ENCODE data around the gene PNPLA1. TPM values are rescaled to one million over a fixed set of nuclear protein-coding genes. Genes with fewer than 3 reads are reported as not detected.

Gene PNPLA1
- total and polyA plus RNA-seq, 2 donors (not counting 1 experiment from before 2014, with no cell fraction given) = 0.02 TPM; not detected in 1

DNA sequence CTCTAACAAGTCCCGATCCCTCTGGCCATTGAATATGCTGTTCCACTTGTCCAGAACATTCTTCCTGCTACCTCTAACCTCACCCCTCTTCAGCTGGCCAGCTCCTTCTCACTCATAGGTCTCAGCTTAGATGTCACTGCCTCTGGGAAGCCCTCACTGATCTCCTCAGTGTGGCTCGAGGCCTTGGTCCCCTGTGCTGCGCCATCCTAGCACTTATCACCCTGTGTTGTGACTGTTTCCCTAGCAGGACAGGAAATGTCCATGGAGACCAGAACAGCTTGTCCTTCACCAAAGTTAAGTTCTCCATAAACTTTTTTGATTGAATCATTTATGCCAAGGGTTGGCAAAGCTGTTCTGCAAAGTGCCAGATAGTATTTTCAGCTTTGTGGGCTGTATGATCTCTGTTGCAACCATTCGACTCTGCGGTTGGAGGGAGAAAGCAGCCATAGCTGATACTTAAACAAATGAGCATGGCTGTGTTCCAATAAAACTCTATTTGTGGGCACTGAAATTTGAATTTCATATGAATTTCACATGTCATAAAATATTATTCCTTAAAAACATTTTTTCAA, 73.3 kb downstream of the PNPLA1 start:
- H3K79me2 ChIP-seq (ENCODE audit: control insufficient read depth, insufficient read depth, low read length) = no peaks in the 10 kb centered on the region
- no peak for DNase-seq (ENCODE audit: low read depth in 2 of 2)

DNA sequence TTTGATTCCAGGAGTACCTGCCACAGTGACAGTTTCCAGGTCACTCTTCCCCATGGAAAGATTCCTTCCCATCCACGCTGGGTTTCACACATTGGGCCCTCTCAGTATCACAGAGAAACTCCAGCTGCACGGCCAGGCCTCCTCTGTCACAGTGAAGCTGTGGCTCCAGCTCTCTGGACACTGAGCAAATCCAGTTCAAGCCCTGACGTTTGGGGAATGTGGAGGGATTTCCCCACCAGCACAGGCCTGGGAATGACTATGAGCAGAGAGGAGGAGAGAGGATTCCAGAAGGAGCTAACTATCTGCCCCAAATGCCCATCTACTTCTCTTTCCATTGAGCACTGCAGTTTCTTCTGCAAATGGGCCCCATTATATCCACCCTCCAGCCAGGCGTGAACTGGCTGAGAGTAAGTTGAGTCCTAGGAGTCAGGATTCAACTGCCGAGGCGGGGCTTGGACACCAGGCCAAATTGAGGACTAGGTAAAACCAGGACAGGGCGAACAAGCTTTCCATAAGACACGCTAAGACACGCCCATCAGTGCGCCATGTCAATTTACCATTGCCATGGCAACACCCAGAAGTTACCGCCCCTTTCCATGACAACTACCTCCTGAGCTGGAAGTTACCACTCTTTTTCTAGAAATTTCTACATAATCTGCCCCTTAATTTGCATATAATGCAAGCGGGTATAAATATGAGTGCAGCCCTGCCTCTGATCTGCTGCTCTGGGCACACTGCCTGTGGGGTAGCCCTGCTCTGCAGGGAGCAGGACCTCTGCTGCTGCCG, 76.0 kb downstream of the PNPLA1 start:
- H3K4me2 ChIP-seq (ENCODE audit: extremely low read depth, insufficient read depth, low read length) = no peak overlapping the region
- TF ChIP-seq, protein P1, sequence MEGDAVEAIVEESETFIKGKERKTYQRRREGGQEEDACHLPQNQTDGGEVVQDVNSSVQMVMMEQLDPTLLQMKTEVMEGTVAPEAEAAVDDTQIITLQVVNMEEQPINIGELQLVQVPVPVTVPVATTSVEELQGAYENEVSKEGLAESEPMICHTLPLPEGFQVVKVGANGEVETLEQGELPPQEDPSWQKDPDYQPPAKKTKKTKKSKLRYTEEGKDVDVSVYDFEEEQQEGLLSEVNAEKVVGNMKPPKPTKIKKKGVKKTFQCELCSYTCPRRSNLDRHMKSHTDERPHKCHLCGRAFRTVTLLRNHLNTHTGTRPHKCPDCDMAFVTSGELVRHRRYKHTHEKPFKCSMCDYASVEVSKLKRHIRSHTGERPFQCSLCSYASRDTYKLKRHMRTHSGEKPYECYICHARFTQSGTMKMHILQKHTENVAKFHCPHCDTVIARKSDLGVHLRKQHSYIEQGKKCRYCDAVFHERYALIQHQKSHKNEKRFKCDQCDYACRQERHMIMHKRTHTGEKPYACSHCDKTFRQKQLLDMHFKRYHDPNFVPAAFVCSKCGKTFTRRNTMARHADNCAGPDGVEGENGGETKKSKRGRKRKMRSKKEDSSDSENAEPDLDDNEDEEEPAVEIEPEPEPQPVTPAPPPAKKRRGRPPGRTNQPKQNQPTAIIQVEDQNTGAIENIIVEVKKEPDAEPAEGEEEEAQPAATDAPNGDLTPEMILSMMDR (conservative IDR thresholded peaks at IDR 0.05 in 1 of 2, IDR thresholded peaks at IDR 0.05 in 1 of 2; ENCODE audit: low read depth in 1 of 2, low read length in 2 of 2) = no peak
- TF ChIP-seq EZH2 (IDR thresholded peaks at IDR 0.05; ENCODE audit: low read length, missing control alignments) = no peak

More for the DNA sequence above, 73.3 kb downstream of the PNPLA1 start:
- no peaks in the 10 kb centered on the region for H3K36me3 ChIP-seq (ENCODE audit: control insufficient read depth, insufficient read depth, low read length)
- peaks cover 3% of the 10 kb centered on the region for H3K4me1 ChIP-seq (ENCODE audit: control insufficient read depth, extremely low read depth, insufficient read depth, low read length)
- no peak overlapping the region for H3K9ac ChIP-seq (ENCODE audit: insufficient read depth, low read length)
- H3K4me2 ChIP-seq (ENCODE audit: extremely low read depth, insufficient read depth, low read length) = no peak overlapping the region
- no peak overlapping the region for H3K27ac ChIP-seq (ENCODE audit: insufficient read depth, low read length)
- no peak overlapping the region for H3K4me3 ChIP-seq (replicated peaks in 1 of 4; ENCODE audit: control extremely low read depth in 1 of 4, insufficient read depth in 1 of 4, low read depth in 3 of 4, low read length in 4 of 4)
- H2AFZ ChIP-seq (ENCODE audit: low read length) = no peak overlapping the region
- peaks cover 19% of the 10 kb centered on the region for H3K27me3 ChIP-seq (ENCODE audit: control insufficient read depth, insufficient read depth, low read length)
- no peaks in the 10 kb centered on the region for H4K20me1 ChIP-seq (ENCODE audit: control insufficient read depth, extremely low read depth, insufficient read depth, low read length)
- no peak for TF ChIP-seq EZH2 (IDR thresholded peaks at IDR 0.05; ENCODE audit: low read length, missing control alignments)
- TF ChIP-seq, protein P1 (conservative IDR thresholded peaks at IDR 0.05 in 1 of 2, IDR thresholded peaks at IDR 0.05 in 1 of 2; ENCODE audit: low read depth in 1 of 2, low read length in 2 of 2) = no peak
- H3K9me3 ChIP-seq (ENCODE audit: control insufficient read depth, insufficient read depth, low read depth, low read length) = no peaks in the 10 kb centered on the region

DNA sequence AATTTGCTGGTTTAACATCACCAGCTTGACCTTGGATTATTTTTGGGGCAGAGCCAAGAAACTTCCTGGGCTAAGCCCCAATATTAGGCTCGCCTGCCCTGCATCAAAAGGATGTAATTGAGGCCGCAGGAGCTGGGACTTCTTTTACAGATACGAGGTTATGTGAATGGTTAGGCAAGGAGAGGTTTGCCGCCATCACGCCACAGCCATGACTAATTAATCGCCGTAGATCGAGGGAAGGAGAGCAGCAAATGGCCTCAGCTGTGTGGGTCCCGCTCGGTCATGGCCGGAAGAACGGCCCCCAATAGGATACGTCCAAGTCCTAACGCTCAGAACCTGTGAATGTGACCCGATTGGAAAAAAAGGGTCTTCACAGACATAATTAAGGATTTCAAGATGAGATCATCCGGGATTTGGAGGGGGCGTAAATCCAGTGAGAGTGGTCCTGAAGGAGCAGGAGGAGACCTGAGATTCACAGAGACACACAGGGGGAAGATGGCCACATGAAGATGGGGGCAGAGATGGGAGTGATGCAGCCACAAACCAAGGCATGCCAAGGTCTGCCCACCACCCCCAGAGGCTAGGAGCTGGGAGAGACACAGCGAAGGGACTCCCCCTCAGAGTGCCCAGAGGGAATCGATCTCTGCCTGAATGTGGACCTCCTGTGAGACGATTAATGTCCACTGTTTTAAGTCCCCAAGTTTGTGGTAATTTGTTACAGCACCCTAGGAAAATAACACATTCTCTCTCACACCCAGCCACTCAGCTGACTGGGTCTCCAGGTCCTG, 76.8 kb downstream of the PNPLA1 start:
- Histone ChIP-seq H2AFZ (ENCODE audit: low read length) (no peak overlapping the region), H3K9me3 (ENCODE audit: control insufficient read depth, insufficient read depth, low read depth, low read length) (no peaks in the 10 kb centered on the region), H3K4me3 (replicated peaks in 1 of 4; ENCODE audit: control extremely low read depth in 1 of 4, insufficient read depth in 1 of 4, low read depth in 3 of 4, low read length in 4 of 4) (no peak overlapping the region), H3K27me3 (ENCODE audit: control insufficient read depth, insufficient read depth, low read length) (peaks cover 5% of the 10 kb centered on the region), H3K9ac (ENCODE audit: insufficient read depth, low read length) (no peak overlapping the region), H3K4me1 (ENCODE audit: control insufficient read depth, extremely low read depth, insufficient read depth, low read length) (no peaks in the 10 kb centered on the region), H3K27ac (ENCODE audit: insufficient read depth, low read length) (no peak overlapping the region), H3K36me3 (ENCODE audit: control insufficient read depth, insufficient read depth, low read length) (no peaks in the 10 kb centered on the region), H3K79me2 (ENCODE audit: control insufficient read depth, insufficient read depth, low read length) (no peaks in the 10 kb centered on the region), H4K20me1 (ENCODE audit: control insufficient read depth, extremely low read depth, insufficient read depth, low read length) (no peaks in the 10 kb centered on the region), H3K4me2 (ENCODE audit: extremely low read depth, insufficient read depth, low read length) (no peak overlapping the region)
- TF ChIP-seq, protein P1 (conservative IDR thresholded peaks at IDR 0.05 in 1 of 2, IDR thresholded peaks at IDR 0.05 in 1 of 2; ENCODE audit: low read depth in 1 of 2, low read length in 2 of 2) = no peak
- TF ChIP-seq EZH2 (IDR thresholded peaks at IDR 0.05; ENCODE audit: low read length, missing control alignments) = no peak
- no peak for DNase-seq (ENCODE audit: low read depth in 2 of 2)

More for the DNA sequence above, 76.0 kb downstream of the PNPLA1 start:
- Histone ChIP-seq H3K79me2 (ENCODE audit: control insufficient read depth, insufficient read depth, low read length) (no peaks in the 10 kb centered on the region), H3K9me3 (ENCODE audit: control insufficient read depth, insufficient read depth, low read depth, low read length) (no peaks in the 10 kb centered on the region), H2AFZ (ENCODE audit: low read length) (no peak overlapping the region), H4K20me1 (ENCODE audit: control insufficient read depth, extremely low read depth, insufficient read depth, low read length) (no peaks in the 10 kb centered on the region), H3K27ac (ENCODE audit: insufficient read depth, low read length) (no peak overlapping the region), H3K4me1 (ENCODE audit: control insufficient read depth, extremely low read depth, insufficient read depth, low read length) (no peaks in the 10 kb centered on the region), H3K27me3 (ENCODE audit: control insufficient read depth, insufficient read depth, low read length) (peaks cover 5% of the 10 kb centered on the region), H3K9ac (ENCODE audit: insufficient read depth, low read length) (no peak overlapping the region), H3K36me3 (ENCODE audit: control insufficient read depth, insufficient read depth, low read length) (no peaks in the 10 kb centered on the region), H3K4me3 (replicated peaks in 1 of 4; ENCODE audit: control extremely low read depth in 1 of 4, insufficient read depth in 1 of 4, low read depth in 3 of 4, low read length in 4 of 4) (no peak overlapping the region)
- DNase-seq (ENCODE audit: low read depth in 2 of 2) = no peak

All from fibroblast of lung (primary cell).